Natural killer cell (primary cell): Measurements from ENCODE around the gene FAM186B. TPM values are rescaled to one million over a fixed set of nuclear protein-coding genes. Genes with fewer than 3 reads are reported as not detected.

ENCODE experiments used
- ATAC-seq, 3 donors: fragments of 150-1000 bp in 2 of 3; fragments of 200-7000 bp in 1 of 3; cut with Tn5 transposase; 1 replicate in 1 of 3; 2 replicates in 2 of 3; pipeline ENCODE4 v1.10.0; 2021; ENCODE audit warnings: mild to moderate bottlenecking in 2 of 3, moderate library complexity in 2 of 3
- DNase-seq, 2 donors: peaks; one replicate each; pipeline versions ENCODE4 v3.0.0 to v3.0.0-alpha.2; 2013 to 2021; ENCODE audit warnings: mixed read lengths in 1 of 2
- H3K27ac ChIP-seq: one replicate; pipeline ENCODE4 v1.5.1; 2013; ENCODE audit warnings: mild to moderate bottlenecking, low read length
- H3K27me3 ChIP-seq: one replicate; pipeline ENCODE4 v1.6.1; 2013; ENCODE audit warnings: low read length; ENCODE audit not compliant: control insufficient read depth, insufficient read depth
- H3K36me3 ChIP-seq: one replicate; pipeline ENCODE4 v1.6.1; 2013; ENCODE audit warnings: low read length; ENCODE audit not compliant: control insufficient read depth, insufficient read depth
- H3K4me1 ChIP-seq: one replicate; pipeline ENCODE4 v1.6.1; 2013; ENCODE audit warnings: low read length; ENCODE audit not compliant: control insufficient read depth, insufficient read depth
- H3K4me3 ChIP-seq: one replicate; pipeline ENCODE4 v1.5.1; 2013; ENCODE audit warnings: low read length
- H3K9me3 ChIP-seq: one replicate; pipeline ENCODE4 v1.6.1; 2013; ENCODE audit warnings: low read length; ENCODE audit not compliant: control insufficient read depth, insufficient read depth
- H3K27ac Mint-ChIP-seq, 2 donors: one replicate each; pipeline ENCODE4 v1.8.0; 2022; ENCODE audit warnings: mild to moderate bottlenecking in 2 of 2, mixed read lengths in 2 of 2, moderate library complexity in 1 of 2
- H3K27me3 Mint-ChIP-seq, 2 donors: one replicate each; pipeline ENCODE4 v1.8.0; 2022; ENCODE audit warnings: low read depth in 2 of 2, mixed read lengths in 2 of 2
- H3K36me3 Mint-ChIP-seq: one replicate; pipeline ENCODE4 v1.8.0; 2022; ENCODE audit warnings: mixed read lengths
- H3K4me1 Mint-ChIP-seq, 2 donors: one replicate each; pipeline ENCODE4 v1.8.0; 2022; ENCODE audit warnings: mixed read lengths in 2 of 2
- H3K4me3 Mint-ChIP-seq: one replicate; pipeline ENCODE4 v1.8.0; 2022; ENCODE audit warnings: mild to moderate bottlenecking, moderate library complexity, mixed read lengths
- H3K9me3 Mint-ChIP-seq, 2 donors: one replicate each; pipeline ENCODE4 v1.8.0; 2022; ENCODE audit warnings: mixed read lengths in 2 of 2
- WGBS: methylation state at CpG from one replicate; pipeline ENCODE4 v1.1.7; 2013; ENCODE audit warnings: missing lambda C conversion rate; ENCODE audit not compliant: insufficient coverage; 5-methylcytosine and 5-hydroxymethylcytosine counted together
- intact Hi-C: fragments of 100-400 bp; cut with micrococcal nuclease; formaldehyde crosslinking; loops from one replicate; pipeline ENCODE4 v1.14.2; 2022
- total RNA-seq, 4 donors: library from RNA; stranded (reverse); fragments of 120-200 nt in 1 of 4; gene quantifications; one replicate each; pipeline versions ENCODE4 v1.2.3 to v1.2.4, GENCODE V29; 2013 to 2022
- TF ChIP-seq, protein P1 (sequence below): fragments of 200-600 bp; IDR thresholded peaks from one replicate; pipeline ENCODE4 v1.8.0; 2022; ENCODE audit warnings: antibody characterized with exemption

FAM186B gene
- total RNA-seq, 3 donors from 2014 or later (not counting 1 experiment from before 2014, with no cell fraction given), result 0.56 to 0.85 (median 0.77) TPM

DNA sequence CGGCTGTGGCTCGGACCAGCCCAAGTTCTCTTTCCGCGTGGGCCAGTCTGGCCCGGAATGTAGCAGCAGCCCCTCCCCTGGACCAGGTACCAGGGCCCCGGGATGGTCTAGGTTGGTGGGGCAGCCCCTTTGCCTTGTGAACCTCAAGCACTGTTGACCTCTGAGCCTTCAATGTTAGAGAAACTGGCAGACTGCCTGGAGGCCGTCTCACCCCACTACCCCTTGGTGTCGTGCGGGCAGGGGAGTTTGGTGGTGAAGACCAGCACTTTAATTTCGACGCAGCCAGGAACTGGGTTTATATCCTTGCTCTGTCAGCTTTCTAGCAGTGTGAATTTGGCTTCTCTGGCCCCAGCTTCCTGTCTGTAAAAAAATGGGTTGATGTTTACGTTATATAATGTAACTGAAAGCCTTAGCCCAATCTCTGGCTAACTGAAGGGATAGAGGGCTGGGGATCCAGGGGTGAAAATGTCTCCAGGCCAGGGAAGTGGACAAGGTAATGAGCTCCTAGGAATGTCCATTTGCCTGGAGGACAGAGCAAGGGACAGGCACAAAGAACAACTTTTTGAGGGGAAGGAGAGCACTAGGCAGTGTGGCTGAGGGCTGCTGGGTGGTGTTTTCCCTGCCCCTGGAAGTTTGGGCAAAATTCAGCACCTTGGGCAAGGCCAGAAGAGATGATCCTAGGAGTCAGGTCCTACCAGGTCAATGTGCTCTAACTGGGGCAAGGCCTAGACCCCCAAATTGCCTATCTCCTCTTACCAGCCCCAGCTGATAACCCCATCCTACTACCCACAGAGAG is 48.9 kb downstream of the FAM186B start:
- peak overlapping the region in 1 of 2 donors; percentile 31 for H3K27ac Mint-ChIP-seq
- Histone ChIP-seq H3K4me3 (no peak overlapping the region), H3K36me3 (peaks cover 54% of the 10 kb centered on the region), H3K9me3 (no peaks in the 10 kb centered on the region), H3K27me3 (no peaks in the 10 kb centered on the region), H3K4me1 (peaks cover 7% of the 10 kb centered on the region), H3K27ac (no peak overlapping the region)
- no peak for ATAC-seq
- no peak overlapping the region for H3K4me3 Mint-ChIP-seq
- no peaks in the 10 kb centered on the region for H3K9me3 Mint-ChIP-seq
- H3K4me1 Mint-ChIP-seq, result peaks cover 5 to 7% of the 10 kb centered on the region in 2 donors
- TF ChIP-seq, protein P1, sequence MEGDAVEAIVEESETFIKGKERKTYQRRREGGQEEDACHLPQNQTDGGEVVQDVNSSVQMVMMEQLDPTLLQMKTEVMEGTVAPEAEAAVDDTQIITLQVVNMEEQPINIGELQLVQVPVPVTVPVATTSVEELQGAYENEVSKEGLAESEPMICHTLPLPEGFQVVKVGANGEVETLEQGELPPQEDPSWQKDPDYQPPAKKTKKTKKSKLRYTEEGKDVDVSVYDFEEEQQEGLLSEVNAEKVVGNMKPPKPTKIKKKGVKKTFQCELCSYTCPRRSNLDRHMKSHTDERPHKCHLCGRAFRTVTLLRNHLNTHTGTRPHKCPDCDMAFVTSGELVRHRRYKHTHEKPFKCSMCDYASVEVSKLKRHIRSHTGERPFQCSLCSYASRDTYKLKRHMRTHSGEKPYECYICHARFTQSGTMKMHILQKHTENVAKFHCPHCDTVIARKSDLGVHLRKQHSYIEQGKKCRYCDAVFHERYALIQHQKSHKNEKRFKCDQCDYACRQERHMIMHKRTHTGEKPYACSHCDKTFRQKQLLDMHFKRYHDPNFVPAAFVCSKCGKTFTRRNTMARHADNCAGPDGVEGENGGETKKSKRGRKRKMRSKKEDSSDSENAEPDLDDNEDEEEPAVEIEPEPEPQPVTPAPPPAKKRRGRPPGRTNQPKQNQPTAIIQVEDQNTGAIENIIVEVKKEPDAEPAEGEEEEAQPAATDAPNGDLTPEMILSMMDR, result no peak
- no peaks in the 10 kb centered on the region for H3K36me3 Mint-ChIP-seq
- DNase-seq, result no peak
- H3K27me3 Mint-ChIP-seq, result peaks cover 0 to 4% of the 10 kb centered on the region in 2 donors
- WGBS, result 87% methylated on average over 12 of the region's 12 CpGs
- intact Hi-C loops, result no loop called here

DNA sequence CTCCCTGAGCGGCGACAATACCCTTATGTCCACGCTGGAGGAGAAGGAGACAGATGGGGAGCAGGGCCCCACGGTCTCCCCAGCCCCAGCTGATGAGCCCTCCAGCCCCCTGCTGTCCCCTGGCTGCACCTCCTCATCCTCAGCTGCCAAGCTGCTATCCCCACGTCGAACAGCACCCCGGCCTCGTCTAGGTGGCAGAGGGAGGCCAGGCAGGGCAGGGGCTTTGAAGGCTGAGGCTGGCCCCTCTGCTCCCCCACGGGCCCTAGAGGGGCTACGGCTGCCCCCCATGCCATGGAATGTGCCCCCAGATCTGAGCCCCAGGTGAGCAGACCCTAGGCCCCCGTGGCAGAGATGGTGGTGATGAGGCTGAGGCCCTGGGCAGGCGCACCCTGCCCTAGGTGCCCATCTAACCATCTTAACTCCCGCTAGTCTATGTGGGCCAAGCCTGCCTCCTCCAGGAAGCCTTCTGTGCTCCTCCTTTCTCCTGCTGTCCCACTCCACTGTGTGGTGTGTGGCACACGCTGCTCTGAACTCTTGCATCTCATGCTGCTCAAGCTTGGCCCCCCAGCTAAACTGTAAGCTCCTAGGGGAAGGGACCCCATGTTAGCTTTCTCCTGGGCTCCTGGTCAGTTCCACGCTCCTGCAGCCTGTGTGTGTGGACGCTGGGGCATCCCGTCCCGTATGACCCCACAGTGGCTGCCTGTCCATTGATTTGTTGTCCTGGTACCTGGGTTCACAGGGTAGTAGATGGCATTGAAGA is 49.6 kb downstream of the FAM186B start:
- no peaks in the 10 kb centered on the region for H3K9me3 ChIP-seq
- H3K9me3 Mint-ChIP-seq, result no peaks in the 10 kb centered on the region
- H3K4me3 ChIP-seq, result no peak overlapping the region
- no peak for ATAC-seq
- 95% methylated on average over 18 of the region's 18 CpGs for WGBS
- intact Hi-C loops, result no loop called here
- peaks cover 2% of the 10 kb centered on the region for H3K4me1 ChIP-seq
- H3K27me3 Mint-ChIP-seq, result peaks cover 0 to 4% of the 10 kb centered on the region in 2 donors
- peak overlapping the region in 1 of 2 donors; percentile 31 for H3K27ac Mint-ChIP-seq
- H3K36me3 ChIP-seq, result peaks cover 46% of the 10 kb centered on the region
- H3K36me3 Mint-ChIP-seq, result no peaks in the 10 kb centered on the region
- H3K27ac ChIP-seq, result no peak overlapping the region
- peaks cover 3 to 5% of the 10 kb centered on the region in 2 donors for H3K4me1 Mint-ChIP-seq
- no peaks in the 10 kb centered on the region for H3K27me3 ChIP-seq
- no peak for DNase-seq
- TF ChIP-seq, protein P1, result no peak
- no peak overlapping the region for H3K4me3 Mint-ChIP-seq

DNA sequence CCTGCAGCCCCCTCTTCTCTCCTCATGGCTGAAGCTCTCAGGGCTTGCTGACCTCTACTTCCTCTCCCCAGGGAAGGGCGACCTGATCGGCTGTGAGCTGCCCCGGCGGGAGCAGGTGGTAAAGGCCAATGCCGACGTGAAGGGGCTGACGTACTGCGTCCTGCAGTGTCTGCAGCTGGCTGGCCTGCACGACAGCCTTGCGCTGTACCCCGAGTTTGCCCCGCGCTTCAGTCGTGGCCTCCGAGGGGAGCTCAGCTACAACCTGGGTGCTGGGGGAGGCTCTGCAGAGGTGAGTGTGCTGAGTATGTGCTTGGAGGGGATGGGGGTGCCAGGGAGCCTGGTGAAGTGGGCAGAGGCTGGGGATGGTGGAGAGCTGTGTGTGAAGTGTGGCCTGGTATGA is 51.2 kb downstream of the FAM186B start:
- Mint-ChIP-seq H3K36me3 (no peaks in the 10 kb centered on the region), H3K4me1 (no peaks in the 10 kb centered on the region), H3K9me3 (no peaks in the 10 kb centered on the region), H3K27ac (no peak overlapping the region), H3K4me3 (no peak overlapping the region), H3K27me3 (peaks cover 0 to 10% of the 10 kb centered on the region in 2 donors)
- no peaks in the 10 kb centered on the region for H3K9me3 ChIP-seq
- no peak for ATAC-seq
- H3K27me3 ChIP-seq, result no peaks in the 10 kb centered on the region
- H3K27ac ChIP-seq, result no peak overlapping the region
- intact Hi-C loops, result no loop called here
- no peak overlapping the region for H3K4me3 ChIP-seq
- 93% methylated on average over 15 of the region's 15 CpGs for WGBS
- H3K36me3 ChIP-seq, result peaks cover 31% of the 10 kb centered on the region
- DNase-seq, result no peak
- TF ChIP-seq, protein P1, result no peak
- peaks cover 3% of the 10 kb centered on the region for H3K4me1 ChIP-seq
